PC-3 (cell line): ENCODE data around the gene PTGES.

Experiments used
- EZH2 ChIP-seq: fragments of 300-600 bp; sonication (generic); IDR thresholded peaks from one replicate; pipeline ENCODE4 v1.6.1; 2017; ENCODE audit warnings: antibody characterized with exemption, mild to moderate bottlenecking, low read length; ENCODE audit not compliant: unreplicated experiment
- EZH2phosphoT487 ChIP-seq: fragments of 300-600 bp; sonication (generic); IDR thresholded peaks from 2 replicates; pipeline ENCODE4 v1.6.1; 2018; ENCODE audit warnings: mild to moderate bottlenecking, antibody characterized with exemption, low read length, borderline replicate concordance
- TF ChIP-seq, protein P1 (sequence below): fragments of 300-600 bp; sonication (generic); conservative IDR thresholded peaks from 2 replicates; pipeline ENCODE4 v1.5.1; 2017; ENCODE audit warnings: antibody characterized with exemption, low read depth, mild to moderate bottlenecking, low read length

DNA sequence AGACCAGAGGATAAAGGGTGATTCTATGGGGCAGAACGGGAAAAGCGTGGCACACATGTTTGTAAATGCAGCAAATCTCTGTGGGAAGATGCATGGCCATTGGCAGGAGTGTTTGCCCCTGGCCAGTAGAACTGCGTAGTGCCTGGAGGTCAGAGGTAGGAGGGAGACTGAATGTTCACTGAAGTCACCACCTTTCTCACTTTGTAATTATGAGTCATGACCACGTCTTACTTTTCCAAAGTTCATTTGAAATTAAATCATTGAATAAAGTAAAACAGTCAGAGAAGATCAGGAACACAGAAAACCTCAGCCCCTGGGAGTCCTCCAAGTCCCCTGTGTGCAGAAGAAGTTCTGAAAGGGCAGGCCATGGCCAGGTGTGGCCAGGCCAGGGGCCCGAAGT is 4.6 kb downstream of the PTGES start:
- TF ChIP-seq, protein P1, sequence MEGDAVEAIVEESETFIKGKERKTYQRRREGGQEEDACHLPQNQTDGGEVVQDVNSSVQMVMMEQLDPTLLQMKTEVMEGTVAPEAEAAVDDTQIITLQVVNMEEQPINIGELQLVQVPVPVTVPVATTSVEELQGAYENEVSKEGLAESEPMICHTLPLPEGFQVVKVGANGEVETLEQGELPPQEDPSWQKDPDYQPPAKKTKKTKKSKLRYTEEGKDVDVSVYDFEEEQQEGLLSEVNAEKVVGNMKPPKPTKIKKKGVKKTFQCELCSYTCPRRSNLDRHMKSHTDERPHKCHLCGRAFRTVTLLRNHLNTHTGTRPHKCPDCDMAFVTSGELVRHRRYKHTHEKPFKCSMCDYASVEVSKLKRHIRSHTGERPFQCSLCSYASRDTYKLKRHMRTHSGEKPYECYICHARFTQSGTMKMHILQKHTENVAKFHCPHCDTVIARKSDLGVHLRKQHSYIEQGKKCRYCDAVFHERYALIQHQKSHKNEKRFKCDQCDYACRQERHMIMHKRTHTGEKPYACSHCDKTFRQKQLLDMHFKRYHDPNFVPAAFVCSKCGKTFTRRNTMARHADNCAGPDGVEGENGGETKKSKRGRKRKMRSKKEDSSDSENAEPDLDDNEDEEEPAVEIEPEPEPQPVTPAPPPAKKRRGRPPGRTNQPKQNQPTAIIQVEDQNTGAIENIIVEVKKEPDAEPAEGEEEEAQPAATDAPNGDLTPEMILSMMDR: no peak
- no peak for TF ChIP-seq EZH2phosphoT487
- no peak for TF ChIP-seq EZH2
